Endothelial cell of hepatic sinusoid (primary cell): ENCODE data around the gene TRABD2A.

Experiments
- in situ Hi-C: cut with HindIII; loops from 2 replicates; pipeline ENCODE4 v1.10.0; 2017; ENCODE audit warnings: low sequenced_read_pairs

TRABD2A gene

DNA sequence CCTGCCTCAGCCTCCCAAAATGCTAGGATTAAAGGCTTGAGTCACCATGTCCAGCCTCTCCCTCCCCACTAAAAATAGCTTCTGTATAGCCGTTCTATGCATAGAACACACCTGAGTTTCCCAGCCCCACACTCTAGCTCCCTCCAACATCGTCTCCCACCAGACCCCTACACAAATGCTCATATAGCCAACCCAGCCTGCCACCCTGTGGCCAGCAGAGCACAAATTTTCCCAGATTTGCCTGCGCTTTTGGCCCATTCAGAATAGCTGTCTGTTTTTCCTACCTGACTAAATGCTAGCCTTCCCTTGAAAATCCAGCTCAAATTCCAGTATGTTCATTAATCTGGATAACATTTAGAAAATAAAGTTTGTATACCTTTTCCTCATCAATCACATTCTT is 22.8 kb downstream of the TRABD2A start:
- in situ Hi-C loops = no loop called here

DNA sequence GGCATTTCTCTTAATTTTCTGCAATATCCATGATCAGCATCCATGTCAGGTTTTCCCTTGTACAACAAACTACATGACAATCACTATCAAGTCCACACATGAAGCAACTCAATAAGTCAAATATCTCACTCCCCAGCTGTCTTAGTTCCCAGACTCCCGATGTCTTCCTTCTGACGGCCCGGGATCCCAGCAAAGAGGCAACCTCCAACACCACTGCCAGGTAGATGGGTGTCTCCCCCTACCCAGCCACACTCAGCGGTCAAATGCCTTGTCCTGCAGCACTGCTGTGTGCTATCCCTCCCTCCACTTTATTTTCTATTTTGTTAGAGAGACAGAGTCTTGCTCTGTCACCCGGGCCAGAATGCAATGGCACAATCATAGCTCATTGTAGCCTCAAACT is 23.3 kb downstream of the TRABD2A start:
- in situ Hi-C loops = no loop called here

DNA sequence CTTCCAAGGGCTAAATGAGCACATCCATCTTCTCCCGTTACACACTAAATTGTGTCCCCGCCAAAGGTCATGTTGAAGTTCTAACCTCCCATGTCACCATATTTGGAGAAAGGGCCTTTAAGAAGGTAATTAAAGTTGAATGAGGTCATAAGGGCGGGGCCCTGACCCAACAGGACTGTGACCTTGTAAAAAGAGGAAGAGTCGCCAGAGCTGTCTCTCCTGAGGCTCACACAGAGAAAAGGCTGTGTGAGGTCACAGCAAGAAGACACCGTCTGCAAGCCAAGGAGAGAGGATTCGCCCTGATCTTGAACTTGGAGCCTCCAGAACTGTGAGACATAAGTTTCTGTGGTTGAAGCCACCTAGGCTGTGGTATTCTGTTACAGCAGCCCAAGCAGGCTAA is 24.1 kb downstream of the TRABD2A start:
- in situ Hi-C loops = no loop called here

DNA sequence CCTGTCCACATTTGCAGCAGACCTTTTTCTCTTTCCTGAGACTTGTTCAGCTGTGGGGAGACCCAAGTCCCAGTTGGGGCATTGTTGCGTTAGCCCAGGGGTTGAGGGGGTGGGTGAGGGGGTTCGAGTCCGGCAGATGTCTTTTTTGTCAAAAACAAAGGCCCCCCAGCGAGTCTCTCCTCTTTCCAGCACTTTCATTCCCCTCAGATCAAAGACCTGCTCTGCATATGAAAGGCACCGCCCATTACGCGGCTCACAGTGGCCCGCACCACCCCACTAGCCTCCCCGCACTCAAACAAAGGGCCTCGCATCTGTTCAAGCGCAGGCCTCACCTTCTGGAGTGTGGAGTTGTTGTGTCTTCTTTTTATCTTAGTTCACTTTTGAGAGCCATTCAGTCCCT is 25.2 kb downstream of the TRABD2A start:
- in situ Hi-C loops = no loop called here

DNA sequence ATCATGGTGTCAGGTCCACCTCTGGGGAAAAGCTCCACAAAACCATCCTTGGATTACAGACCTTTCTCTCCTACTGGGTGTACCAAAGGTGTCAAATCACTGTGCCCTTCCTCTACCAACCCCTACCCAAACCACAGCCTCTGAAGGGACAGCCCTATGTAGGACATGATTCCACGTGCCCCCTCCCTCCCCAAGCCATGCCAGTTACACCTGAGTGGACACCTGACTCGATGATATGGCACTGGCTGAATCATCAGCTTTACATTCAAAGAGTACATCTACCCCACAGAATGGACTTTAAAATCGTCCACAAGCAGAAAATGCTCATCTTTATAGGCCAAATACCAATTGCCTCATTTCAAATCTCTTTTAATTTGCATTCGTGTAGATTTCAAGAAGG is 26.0 kb downstream of the TRABD2A start:
- in situ Hi-C loops = no loop called here

DNA sequence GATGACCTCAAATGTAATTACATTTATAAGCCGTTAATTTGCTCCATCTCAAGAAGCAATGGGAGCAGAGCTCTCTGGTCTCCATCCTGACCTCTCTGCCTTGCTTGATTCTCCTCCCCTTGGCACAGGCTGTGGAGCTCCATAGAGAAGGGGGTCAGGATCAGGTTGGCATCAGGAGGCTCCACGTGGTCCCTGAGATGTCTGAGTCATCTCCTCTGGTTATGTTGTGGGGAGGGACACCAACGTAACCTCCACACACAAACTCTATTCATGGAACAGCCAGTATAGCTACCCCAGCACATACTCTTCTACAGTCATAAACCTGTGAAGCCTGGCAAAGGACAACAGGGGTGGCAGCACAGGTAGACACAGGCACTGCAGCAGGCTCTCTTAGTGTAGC is 29.0 kb downstream of the TRABD2A start:
- in situ Hi-C loops = no loop called here

DNA sequence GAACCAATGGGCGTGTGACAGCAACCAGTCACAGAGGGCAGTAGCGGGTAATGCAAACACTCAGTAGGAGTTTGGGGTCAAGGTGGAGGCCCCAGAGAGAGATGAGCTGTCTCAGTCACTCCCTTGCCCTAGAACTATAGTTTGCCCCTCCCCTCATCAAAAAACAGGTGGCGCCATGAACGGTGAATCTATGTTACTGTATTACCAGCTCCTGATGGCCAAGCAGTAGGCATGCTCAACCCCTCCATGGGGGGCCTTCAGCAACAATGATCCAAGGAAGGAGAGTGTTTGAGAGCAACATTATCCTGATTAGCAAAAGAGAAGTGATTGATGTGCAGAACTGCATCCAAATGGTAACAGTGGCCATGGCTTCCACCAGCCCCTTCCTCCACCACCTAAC is 30.4 kb downstream of the TRABD2A start:
- in situ Hi-C loops = no loop called here

DNA sequence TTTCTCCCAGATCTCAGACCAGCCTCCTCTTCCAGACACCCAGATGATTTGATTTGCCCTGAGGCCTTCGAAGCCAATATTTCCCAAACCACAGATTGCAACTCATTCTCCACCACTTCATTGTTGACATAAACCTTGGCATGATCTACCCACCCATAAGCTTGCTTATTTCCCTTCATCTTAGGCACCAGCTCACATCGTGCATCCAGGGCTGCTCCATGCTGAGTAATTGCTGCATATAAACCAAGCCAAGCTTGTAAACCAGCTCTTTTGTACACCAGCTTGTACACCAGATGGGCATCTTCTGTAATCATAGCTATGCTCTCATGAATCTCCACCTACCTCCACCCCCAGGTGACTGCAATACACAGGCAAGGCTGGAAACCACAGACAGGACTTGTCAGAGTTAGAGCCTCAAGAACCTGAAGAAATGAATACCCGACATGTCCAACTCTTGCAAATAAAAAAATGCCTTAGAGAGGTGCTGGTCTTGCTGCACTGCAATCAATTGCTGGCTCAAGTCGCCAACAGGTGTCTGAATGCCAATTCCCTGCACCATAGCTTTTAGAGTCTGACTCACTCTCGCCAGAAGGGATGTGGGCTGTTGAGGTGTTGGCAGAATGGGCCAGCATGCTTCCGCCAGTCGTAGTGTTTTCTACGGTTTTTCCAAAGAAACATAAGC is 31.5 kb downstream of the TRABD2A start:
- in situ Hi-C loops = no loop called here

DNA sequence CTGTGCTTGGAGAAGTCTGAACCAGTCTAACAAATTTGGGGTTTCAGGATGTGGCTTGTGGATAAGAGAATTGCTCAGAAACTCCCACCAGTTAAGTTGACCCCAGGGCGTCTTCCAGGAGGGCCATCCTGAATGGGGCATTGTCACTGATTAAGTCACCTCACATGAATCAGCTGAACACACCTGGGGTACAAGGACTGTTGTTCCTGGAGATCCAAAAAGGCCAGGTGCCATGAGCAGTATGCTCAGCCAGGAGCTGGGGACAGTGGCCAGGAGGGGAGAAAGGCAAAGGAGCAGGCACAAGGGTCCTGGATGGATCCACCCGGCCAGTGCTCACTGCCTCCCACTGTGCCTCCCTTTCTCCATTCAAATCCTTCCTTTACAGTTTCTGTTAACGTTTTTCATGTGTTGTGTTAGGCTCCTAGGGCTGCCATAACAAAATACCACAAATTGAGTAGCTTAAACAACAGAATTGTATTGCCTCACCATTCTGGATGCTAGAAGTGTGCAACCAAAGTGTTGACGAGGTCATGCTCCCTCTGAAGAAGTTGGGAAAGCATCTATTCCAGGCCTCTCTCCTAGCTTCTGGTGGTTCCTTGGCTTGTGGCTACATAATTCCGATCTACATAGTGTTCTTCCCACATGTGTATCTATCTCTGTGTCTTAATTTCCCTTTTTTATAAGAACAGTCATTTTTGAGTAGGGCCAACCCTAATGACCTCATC is 33.4 kb downstream of the TRABD2A start:
- in situ Hi-C loops = no loop called here

DNA sequence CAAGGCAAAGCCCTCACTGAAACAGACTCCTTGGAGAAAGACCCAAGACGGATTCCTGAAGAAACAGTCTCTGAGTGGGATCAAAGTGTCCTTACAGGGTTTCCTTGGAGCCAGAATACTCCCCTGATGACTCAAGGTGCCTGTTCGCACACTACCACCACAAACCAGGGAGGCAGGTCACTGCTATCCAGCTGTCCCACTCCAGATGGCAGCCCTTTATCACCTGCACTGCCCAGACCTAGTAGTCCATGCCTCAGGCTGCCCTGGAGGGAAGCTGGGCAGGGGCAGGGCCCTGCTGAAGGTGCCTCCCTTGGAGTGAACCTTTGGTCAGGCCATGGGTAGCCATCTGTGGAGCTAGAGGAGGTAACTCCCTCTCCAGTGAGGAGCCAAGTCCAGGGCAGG is 34.1 kb downstream of the TRABD2A start:
- in situ Hi-C loops = no loop called here

DNA sequence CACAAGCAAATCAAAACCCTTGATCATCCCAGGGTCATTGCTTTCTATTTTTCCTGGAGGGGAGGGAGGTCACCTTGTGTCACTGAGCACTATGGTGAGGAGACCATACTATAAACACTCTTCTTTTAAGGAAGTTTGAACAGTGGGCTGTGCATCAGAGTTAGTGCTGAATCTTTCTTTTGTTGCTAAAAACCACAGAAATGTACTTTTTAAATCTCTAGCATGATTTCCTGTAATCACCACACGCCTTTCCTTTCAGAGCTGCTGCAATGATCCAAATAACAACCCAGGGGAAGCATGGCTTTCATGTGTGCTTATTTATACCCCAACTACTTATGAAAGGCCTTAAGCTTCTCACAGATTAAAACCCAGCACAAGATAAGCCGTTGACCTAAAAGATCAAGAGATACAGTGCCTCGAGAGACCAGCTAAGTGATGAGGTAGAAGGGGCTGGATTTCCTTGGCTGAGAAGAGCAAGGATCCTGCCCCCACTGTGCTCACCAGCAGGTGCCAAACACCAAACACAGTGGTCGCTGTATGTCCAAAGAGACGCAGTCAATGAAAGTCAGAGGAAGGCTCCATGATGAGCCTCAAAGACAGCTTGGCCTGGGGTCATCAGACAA is 34.7 kb downstream of the TRABD2A start:
- in situ Hi-C loops = no loop called here

DNA sequence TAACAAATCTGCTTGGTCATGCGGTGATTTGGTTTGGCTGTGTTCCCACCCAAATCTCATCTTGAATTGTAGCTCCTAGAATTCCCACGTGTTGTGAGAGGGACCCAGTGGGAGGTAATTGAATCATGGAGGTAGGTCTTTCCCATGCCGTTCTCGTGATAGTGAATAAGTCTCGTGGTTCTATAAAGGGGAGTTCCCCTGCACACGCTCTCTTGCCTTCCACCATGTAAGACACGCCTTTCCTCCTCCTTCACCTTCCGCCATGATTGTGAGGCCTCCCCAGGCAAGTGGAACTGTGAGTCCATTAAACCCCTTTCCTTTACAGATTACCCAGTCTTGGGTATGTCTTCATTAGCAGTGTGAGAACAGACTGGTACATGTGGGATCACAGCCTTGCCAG is 36.7 kb downstream of the TRABD2A start:
- in situ Hi-C loops = no loop called here

DNA sequence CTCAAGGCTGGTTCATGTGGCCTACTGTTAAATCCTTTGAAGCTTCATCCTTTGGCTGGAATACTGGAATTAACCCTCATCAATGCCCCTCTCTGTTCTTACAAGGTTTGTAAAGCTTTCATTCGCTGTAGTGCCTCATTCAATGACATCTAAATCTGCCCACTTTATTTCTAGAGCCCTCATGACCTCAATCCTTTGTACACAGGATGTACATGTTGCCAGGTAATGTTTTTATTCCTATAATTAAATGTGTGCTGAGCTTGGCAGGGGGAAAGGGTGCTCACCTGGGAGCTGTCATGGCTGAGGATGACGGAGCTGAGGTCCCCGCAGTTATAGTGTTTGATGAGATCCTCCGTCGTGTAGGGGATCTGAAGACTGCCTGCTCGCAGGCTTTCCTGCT is 39.3 kb downstream of the TRABD2A start:
- in situ Hi-C loops = no loop called here

DNA sequence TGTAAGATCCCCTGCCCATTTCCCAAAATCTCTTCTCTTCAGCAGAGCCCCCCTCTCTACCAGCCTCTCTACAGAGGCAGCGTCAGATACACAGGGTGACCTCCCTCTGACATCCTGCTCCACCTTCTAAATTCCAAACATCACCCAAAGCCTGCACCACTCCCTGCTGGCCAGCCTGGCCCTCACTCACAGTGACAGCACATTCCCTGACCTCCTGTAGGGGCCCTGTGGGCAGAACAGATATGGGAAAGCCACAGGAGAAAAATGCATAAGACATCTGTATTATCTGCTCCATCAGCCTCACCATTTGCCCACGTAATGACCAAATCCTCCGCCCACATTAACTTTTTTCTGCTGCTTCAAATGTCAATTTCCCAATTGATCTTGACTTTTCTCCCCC is 40.6 kb downstream of the TRABD2A start:
- in situ Hi-C loops = no loop called here

DNA sequence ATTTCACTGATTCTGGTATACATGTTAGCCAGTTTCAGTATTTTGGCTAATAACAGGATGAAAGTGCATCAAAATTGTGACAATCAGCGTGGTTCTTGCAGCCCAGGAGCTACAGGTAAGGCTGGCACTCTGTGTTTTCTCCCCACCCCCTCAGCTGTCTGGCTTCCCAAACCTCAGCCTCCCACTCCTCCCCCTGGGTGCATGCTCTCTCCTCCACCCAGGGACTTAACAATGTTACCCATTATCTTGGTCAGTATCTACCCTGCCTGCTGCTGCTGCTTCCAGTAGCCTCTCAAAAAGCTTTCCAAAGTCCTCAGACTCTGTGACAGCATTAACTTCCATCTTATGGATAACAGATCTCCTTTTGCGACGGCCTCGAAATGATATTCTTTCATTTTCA is 41.0 kb downstream of the TRABD2A start:
- in situ Hi-C loops = no loop called here

DNA sequence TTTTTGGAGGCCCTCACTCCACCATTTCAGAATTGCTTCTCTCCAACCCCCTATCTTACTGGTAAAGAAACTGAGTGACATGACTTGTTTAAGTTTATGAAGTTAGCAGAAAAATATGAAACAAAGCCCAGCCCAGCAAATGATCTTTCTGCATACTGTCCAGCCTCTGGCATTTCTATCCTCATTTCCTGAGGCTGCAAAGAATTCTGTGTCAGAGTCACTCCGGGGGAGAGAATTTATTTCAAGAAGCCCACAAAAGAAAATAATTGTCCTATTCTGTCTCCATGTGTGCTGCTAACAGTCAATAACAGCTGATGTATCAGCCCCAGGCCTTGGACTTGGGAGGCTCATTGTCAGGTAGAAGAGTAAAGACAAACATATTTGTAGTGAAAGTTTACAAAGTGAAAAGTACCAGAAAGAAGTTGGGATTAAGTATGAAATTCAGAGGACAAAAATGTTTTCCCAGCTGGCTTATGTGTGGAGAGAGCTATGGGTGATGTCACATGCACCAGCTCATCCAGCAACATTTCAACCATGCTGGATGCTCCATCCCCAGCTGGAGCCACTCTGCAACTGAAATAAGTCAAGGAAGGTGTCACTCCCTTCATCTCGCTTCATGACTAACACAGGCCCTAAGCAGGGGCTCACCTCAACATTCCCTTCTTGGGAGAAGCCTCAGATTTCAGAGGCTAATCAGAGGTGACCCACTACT is 42.3 kb downstream of the TRABD2A start:
- in situ Hi-C loops = no loop called here

DNA sequence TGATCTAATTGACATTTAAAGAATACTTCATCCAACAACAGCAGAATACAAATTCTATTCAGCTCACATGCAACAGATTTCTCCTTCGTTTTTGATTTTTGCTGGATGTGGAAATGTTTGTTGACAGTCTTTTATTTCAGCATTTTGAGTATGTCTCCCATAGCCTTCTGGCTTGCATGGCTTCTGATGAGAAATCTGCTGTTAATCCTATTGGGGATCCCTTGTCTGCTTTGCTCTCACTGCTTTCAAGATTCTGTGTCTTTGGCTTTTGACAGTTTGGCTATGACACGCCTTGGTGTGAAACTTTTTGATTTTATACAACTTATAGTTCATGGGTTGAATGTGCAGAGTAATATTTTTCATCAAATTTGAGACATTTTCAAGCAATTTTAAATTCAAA is 44.7 kb downstream of the TRABD2A start:
- in situ Hi-C loops = no loop called here

DNA sequence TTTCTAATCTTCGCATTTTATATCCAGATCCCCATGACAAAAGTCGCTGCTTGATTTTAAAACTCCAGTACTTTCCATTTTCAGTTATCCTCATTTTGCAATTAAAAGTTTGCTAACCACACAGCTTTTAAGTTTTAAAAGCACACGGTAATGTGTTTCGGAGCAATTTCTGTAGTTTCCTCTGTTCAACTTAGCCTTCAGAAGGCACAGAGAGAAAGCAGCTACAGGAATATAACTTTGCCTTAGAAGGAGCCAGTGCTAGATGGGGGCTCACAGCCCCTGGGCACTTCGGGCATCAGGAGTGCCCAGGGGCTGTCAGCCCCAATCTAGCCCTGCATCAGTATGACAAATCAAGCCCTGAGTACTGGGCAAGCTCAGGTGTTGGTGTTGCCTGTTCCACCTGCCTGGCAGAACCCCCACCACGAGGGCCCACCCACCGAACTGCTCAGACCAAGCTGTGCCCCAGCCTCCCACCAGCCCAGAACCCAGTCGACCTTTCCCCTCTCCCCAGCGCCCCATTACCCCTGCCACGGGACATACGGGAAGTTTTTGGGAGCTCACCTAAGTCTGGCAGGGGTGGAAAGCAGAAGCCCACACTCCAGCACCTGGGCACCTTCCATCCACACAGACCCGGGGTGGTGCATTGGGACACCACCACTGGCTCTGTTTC is 47.3 kb downstream of the TRABD2A start:
- in situ Hi-C loops = no loop called here

DNA sequence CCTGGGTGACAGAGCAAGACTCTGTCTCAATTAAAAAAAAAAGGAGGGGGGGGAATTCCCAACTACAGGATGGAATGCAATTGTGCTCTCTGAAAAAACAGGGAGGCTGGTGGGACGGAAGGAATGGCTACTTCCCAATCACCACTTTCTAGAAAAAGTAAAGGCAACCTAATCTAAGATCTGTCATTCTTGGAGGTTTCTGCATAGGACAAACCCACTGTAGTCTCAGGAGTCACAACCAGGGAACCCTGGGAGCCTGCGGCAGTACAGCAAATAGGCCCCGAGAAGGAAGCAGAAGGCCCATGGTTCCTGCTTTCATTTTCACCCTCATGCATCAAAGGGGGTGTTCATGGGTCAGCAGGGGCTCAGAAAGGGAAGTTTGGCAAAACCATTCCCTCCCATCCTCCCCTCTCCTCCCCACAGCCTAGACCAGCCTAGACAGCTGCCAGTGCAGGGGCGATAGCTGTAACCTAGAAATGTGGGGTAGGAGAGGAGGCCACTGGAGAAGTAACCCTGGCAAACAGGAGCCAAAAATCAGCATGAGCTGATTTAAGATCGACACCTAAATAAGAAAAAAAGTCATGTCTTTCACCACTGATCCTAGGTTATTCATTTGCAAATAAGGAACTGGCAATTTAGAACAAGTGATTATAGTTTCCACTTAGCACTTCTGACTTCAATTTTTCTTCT is 48.0 kb downstream of the TRABD2A start:
- in situ Hi-C loops = no loop called here

DNA sequence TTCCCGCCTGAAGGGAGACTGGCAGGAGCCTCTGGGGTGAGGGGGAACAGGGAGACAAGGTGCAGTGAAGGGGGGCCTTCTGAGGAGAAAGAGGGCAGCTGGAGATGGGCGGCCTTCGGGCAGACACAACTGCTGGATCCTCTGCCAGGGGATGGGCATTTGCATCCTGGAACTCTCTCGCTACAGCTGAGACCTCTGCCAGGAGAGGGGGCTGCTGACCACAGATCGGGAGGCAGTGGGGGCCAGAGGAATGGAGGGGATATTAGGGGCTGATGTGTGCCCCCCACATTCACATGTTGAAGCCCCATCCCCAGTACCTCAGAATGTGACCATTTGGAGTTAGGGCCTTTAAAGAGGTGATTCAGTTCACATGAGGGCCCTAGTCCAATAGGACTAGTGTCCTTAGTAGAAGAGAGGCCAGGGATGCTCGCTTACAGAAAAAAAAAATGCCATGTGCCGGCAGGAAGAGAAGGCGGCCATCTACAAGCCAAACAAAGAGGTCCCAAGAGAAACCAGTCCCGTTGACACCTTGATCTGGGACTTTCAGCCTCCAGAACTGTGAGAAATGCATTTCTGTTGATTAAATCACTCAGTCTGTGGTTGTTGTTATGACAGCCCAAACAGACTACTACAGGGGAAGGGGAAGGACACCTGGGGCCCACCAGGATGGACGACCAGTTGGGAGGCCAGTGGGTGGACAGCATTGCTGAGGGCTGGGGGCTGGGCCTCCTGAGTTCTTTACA is 50.0 kb downstream of the TRABD2A start:
- in situ Hi-C loops = no loop called here
